Measurements from ENCODE around the gene RUNX3. TPM values are rescaled to one million over a fixed set of nuclear protein-coding genes. Genes with fewer than 3 reads are reported as not detected.
A peak's percentile ranks its signal among the peaks of the same experiment; 100 is the strongest.

Gene RUNX3
- total RNA-seq, 1 donor from 2014 or later = 5.3 TPM

- peak; percentile 19 for DNase-seq (ENCODE audit: low spot score)
Observed at GRCh38 chr1:24865587-24865986, 64.5 kb downstream of the RUNX3 start.

- DNase-seq (ENCODE audit: low spot score) = peak; percentile 9
Observed at GRCh38 chr1:24865168-24865567, 64.9 kb downstream of the RUNX3 start.

DNA sequence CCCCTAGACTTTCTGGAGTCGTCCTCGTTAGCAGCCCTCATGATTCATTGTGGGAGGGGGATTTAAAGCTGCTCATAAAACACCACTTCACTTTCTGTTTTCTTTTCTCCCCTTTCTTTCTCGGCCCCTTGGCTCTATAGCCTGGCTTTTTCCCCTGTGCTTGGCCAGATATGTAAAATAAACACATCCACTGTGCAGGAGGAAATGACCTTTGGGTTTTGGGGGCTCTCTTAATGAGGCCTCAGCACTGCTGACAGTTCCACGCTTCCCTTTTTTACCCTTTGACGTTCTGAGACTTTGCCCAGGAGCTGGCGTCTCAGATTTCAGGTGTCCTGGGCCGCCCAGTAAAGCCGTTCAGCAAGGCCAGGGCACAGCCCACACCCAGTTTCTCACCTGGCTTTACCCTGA is 65.7 kb downstream of the RUNX3 start:
- DNase-seq (ENCODE audit: low spot score) = peak; percentile 18

DNA sequence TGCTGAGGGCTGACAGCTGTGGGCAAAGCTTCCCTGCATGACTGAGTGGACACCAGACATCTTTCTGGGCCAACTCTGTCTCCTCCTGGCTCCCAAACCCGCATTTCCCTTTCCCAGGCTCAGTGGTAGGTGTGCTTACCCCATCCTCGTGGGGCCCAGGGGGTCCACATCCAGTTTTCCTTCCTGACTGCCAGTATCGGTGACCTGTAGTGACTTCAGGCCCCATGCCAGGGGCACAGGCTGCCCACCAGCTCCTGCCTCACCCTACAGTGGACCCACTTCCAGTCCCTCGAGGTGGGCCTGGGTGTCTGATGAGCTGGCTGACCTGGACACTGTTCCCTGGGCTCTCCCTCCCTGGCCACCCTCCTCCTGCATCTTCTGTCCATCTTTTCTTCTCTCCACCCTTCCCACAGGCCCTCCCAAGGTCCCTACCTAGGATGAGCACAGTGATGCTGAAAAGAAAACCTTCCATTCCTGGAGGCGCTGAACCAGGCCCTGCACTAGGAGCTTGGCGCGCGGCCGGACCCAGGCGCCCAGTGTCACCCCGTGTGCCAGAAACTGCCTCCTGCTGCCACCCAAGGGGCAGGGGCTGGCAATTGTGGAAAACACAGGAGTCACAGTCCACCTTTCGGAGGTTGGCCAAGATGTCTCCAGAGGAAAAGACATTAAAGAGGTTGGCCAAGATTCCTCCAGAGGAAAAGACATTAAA is 67.1 kb downstream of the RUNX3 start:
- DNase-seq (ENCODE audit: low spot score) = peak; percentile 28

DNA sequence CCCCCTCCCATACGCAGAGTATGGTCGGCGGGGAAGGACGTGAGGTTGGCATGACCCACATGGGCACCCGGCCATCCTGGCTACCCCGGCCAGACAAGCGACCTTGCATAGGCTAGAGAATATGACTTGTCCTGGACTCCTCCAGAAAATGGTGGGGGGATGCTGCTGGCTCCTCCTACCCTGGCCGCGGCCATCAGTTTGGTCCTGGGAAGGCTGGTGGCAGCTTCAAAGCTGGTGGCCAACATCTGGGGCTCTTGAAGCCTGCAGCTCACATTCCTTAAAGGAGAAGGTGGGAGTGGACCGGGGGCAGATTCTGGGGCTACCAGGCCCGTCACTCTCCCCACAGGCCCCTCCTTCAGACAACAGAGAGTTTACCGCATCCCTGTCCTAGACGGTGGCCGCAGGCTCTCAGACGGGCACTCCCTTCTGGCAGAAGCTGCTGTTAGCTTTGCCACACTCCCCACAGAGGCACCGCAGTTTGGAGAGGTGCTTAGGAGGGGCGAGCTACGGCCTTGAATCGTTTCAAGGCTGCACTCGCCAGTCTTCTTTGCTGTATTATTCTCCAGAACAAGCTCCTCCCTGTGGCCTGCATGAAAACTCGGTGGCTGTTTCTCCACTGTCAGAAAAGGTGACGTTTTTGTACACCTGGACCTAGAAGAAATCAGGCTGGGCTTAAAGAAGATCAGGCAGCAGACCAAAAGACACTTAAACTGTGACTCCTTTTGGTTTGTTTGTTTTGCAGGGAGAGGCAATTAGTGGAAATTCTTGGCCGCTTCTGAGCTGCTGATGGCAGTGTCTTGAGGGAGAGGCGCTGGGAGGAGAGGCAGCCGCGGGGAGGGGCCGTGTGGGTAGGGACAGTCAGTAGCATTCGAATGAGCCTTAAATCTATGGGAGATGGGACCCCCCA is 68.0 kb downstream of the RUNX3 start:
- DNase-seq (ENCODE audit: low spot score) = peak; percentile 35

DNA sequence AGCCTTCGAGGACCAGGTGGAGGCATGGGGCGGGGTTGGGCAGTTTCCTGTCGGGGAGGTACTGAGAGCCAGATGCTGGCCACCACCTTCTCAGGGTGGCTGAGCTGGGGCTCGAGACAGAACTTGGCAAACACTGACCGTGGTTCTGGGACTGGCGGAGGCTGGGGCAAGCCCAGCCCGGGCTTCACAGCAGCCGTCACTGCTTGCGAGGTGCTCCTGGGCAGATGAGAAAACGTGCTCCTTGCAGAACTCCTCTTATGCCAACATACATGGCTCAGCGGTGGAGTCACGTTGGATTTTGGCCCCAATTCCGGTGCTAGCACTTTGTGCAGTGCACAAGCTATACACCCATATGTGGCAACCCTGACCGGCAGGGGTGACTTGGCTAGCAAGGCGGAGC is 69.2 kb downstream of the RUNX3 start:
- no peak for DNase-seq (ENCODE audit: low spot score)

- DNase-seq (ENCODE audit: low spot score) = no peak
Observed at GRCh38 chr1:24859063-24860010, 70.7 kb downstream of the RUNX3 start.

GRCh38 chr1:24858277-24858676 is 71.8 kb downstream of the RUNX3 start:
- DNase-seq (ENCODE audit: low spot score) = no peak

GRCh38 chr1:24857507-24858133 is 72.5 kb downstream of the RUNX3 start:
- no peak for DNase-seq (ENCODE audit: low spot score)

GRCh38 chr1:24856787-24857506 is 73.1 kb downstream of the RUNX3 start:
- DNase-seq (ENCODE audit: low spot score) = peak; percentile 28

DNA sequence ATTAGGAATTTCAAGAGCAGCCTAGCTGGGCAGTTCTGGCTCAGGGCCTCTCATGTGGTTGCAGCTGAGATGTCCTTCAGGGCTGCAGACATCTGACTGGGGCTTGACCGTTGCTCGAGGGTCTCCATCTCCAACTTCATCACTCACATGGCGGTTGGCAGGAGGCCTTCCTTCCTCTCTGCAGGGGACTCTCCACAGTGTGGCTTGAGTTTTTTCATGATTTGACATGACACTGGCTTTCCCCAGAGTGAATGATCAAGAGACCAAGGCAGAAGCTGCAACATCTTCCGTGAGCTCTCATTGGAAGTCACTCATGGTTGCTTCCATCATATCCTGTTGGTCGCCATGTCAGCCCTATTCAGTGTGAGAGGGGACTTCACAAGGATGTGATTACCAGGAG is 74.6 kb downstream of the RUNX3 start:
- peak; percentile 27 for DNase-seq (ENCODE audit: low spot score)

GRCh38 chr1:24853649-24854048 is 76.4 kb downstream of the RUNX3 start:
- peak; percentile 13 for DNase-seq (ENCODE audit: low spot score)

- DNase-seq (ENCODE audit: low spot score) = no peak
Observed at GRCh38 chr1:24850328-24850920, 79.7 kb downstream of the RUNX3 start.

DNA sequence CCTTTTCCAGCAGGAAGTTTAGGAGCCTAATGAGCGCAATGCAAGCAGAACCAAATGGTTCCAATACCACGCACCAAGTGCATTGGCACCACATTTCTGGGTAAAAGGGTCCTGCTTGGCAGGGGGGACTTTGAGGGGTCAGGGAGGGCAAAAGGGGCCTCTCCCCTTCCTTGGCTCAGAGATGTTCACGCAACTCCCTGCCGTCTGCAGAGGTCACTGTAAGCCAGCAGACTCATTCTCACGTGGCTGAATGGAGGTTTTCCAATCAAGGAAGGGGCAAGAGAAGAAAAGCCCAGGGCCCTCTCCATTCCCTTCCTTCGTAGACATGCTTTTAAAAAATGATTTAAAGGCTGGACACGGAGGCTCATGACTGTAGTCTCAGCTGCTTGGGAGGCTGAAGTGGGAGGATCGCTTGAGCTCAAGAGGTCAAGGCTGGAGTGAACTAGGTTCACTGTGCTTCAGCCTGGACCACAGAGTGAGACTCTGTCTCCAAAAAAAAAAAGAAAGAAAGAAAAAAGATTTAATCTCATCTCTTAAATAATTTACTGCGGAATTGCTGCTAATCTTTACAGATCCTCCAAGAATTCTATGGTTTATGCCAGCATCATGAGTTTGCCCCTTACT is 80.3 kb downstream of the RUNX3 start:
- DNase-seq (ENCODE audit: low spot score) = no peak

Other genes with a start within 250 kb of the RUNX3 start
- 163 TPM for gene CLIC4, start 184.8 kb downstream of the RUNX3 start, total RNA-seq